22Rv1 (cell line): Measurements from ENCODE around the gene MS4A4E.
"Not testable (repeated sequence)": the region's sequence is repeated elsewhere in the genome, so short reads cannot be mapped to it uniquely, and the experiment has no call there.

Experiments
- H3K27ac ChIP-seq: fragments of 450-650 bp; 2 replicates; pipeline ENCODE4 v1.5.1; 2017
- CTCF ChIP-seq: fragments of 450-650 bp; IDR thresholded peaks from 2 replicates; pipeline ENCODE4 v1.5.1; 2017; ENCODE audit warnings: mild to moderate bottlenecking
- ZFX ChIP-seq: fragments of 450-650 bp; IDR thresholded peaks from 2 replicates; pipeline ENCODE4 v1.6.1; 2017; ENCODE audit warnings: antibody characterized with exemption, borderline replicate concordance

The MS4A4E gene

GRCh38 chr11:60204922-60205321, 38.0 kb downstream of the MS4A4E start:
- TF ChIP-seq CTCF (no peak), ZFX (no peak)
- no peak overlapping the region for H3K27ac ChIP-seq

- H3K27ac ChIP-seq = not testable (repeated sequence)
These were observed 41.6 kb downstream of the MS4A4E start for GRCh38 chr11:60201334-60201733.

GRCh38 chr11:60197442-60197841, 45.5 kb downstream of the MS4A4E start:
- no peak overlapping the region for H3K27ac ChIP-seq
- TF ChIP-seq ZFX (no peak), CTCF (no peak)

GRCh38 chr11:60195923-60196368, 47.0 kb downstream of the MS4A4E start:
- TF ChIP-seq CTCF = no peak
- TF ChIP-seq ZFX = no peak
- H3K27ac ChIP-seq = no peak overlapping the region

GRCh38 chr11:60194511-60194910, 48.4 kb downstream of the MS4A4E start:
- H3K27ac ChIP-seq = no peak overlapping the region
- TF ChIP-seq CTCF (no peak), ZFX (no peak)

GRCh38 chr11:60193687-60194433, 49.1 kb downstream of the MS4A4E start:
- H3K27ac ChIP-seq = no peak overlapping the region
- TF ChIP-seq ZFX (no peak), CTCF (peak; percentile 85)

GRCh38 chr11:60192564-60192963, 50.4 kb downstream of the MS4A4E start:
- not testable (repeated sequence) for H3K27ac ChIP-seq

- not testable (repeated sequence) for H3K27ac ChIP-seq
These were observed 54.5 kb downstream of the MS4A4E start for GRCh38 chr11:60188481-60188880.

GRCh38 chr11:60186128-60186527, 56.8 kb downstream of the MS4A4E start:
- H3K27ac ChIP-seq = not testable (repeated sequence)

GRCh38 chr11:60185512-60185827, 57.5 kb downstream of the MS4A4E start:
- H3K27ac ChIP-seq = not testable (repeated sequence)
